Right renal cortex interstitium (tissue), 3 donors: ENCODE measurements around the gene GIGYF1. TPM values are rescaled to one million over a fixed set of nuclear protein-coding genes. Genes with fewer than 3 reads are reported as not detected.
"Not testable (repeated sequence)": the region's sequence is repeated elsewhere in the genome, so short reads cannot be mapped to it uniquely, and the experiment has no call there.

Experiments used
- DNase-seq, 3 donors: peaks; one replicate each; pipeline ENCODE4 v3.0.0-alpha.2; 2013; ENCODE audit warnings: low read depth in 3 of 3, low spot score in 2 of 3
- polyA plus RNA-seq, 3 donors: library from polyadenylated mRNA; unstranded; fragments of 120-200 nt; gene quantifications; one replicate each; pipeline ENCODE4 v1.2.1, GENCODE V29; 2013; ENCODE audit not compliant: insufficient read length in 3 of 3

GIGYF1 gene
- polyA plus RNA-seq, 3 donors: 27.1 to 30.1 (median 27.1) TPM

GRCh38 chr7:100710452-100710851 lies 16.4 kb upstream of the GIGYF1 start:
- DNase-seq: no peak

GRCh38 chr7:100708395-100708794 lies 14.3 kb upstream of the GIGYF1 start:
- no peak for DNase-seq

GRCh38 chr7:100706672-100707311 lies 12.7 kb upstream of the GIGYF1 start:
- DNase-seq: no peak

- peak; percentile 93 to 98 (median 97) for DNase-seq
Measured at GRCh38 chr7:100705753-100706671, 12.0 kb upstream of the GIGYF1 start, which contains the start of gene POP7. Gene POP7 (plus strand): TSS chr7:100706121. CDS start chr7:100706831, 710 bp downstream.

- peak; percentile 62 to 73 (median 67) for DNase-seq
Measured at GRCh38 chr7:100705320-100705752, 11.3 kb upstream of the GIGYF1 start.

GRCh38 chr7:100701089-100701488 lies 7.0 kb upstream of the GIGYF1 start:
- not testable (repeated sequence) for DNase-seq

GRCh38 chr7:100699018-100699417 lies 5.0 kb upstream of the GIGYF1 start:
- DNase-seq: no peak

GRCh38 chr7:100696123-100696521 lies 2.1 kb upstream of the GIGYF1 start:
- DNase-seq: no peak

GRCh38 chr7:100693312-100694097 lies 545 bp downstream of the GIGYF1 start:
- no peak for DNase-seq

GRCh38 chr7:100692578-100692961 lies 1.5 kb downstream of the GIGYF1 start:
- no peak for DNase-seq

GRCh38 chr7:100691676-100692577 lies 2.1 kb downstream of the GIGYF1 start:
- DNase-seq: no peak

- DNase-seq: no peak
Measured at GRCh38 chr7:100689230-100690135, 4.6 kb downstream of the GIGYF1 start.

- no peak for DNase-seq
Measured at GRCh38 chr7:100688326-100688860, 5.7 kb downstream of the GIGYF1 start.

- DNase-seq: no peak
Measured at GRCh38 chr7:100687751-100688300, 6.2 kb downstream of the GIGYF1 start.

GRCh38 chr7:100687261-100687660 lies 6.8 kb downstream of the GIGYF1 start:
- DNase-seq: no peak

- DNase-seq: no peak
Measured at GRCh38 chr7:100686822-100687211, 7.2 kb downstream of the GIGYF1 start.

- no peak for DNase-seq
Measured at GRCh38 chr7:100686201-100686821, 7.7 kb downstream of the GIGYF1 start.

GRCh38 chr7:100685631-100686145 lies 8.4 kb downstream of the GIGYF1 start:
- no peak for DNase-seq
